OCI-LY1 (cell line): ENCODE results near the gene NDRG4.

Experiments used
- H2AFZ ChIP-seq: fragments of 200-600 bp; sonication (generic), shearing (Covaris generic); 2 replicates; pipeline ENCODE4 v1.6.0; 2014; ENCODE audit warnings: antibody characterized with exemption, mild to moderate bottlenecking, low read length
- H3F3A ChIP-seq: fragments of 200-600 bp; sonication (generic), shearing (Covaris generic); 2 replicates; pipeline ENCODE4 v1.6.0; 2014; ENCODE audit warnings: mild to moderate bottlenecking, antibody characterized with exemption, low read length, moderate library complexity; ENCODE audit not compliant: insufficient read depth
- H3K27ac ChIP-seq: fragments of 200-600 bp; sonication (generic); 2 replicates; pipeline ENCODE4 v1.5.1; 2014; ENCODE audit warnings: low read length, mixed run types, mild to moderate bottlenecking, low read depth; ENCODE audit not compliant: poor library complexity, severe bottlenecking
- H3K27me3 ChIP-seq: fragments of 200-600 bp; sonication (generic); 2 replicates; pipeline ENCODE4 v1.6.0; 2014; ENCODE audit warnings: antibody characterized with exemption, mild to moderate bottlenecking, low read length, moderate library complexity; ENCODE audit not compliant: insufficient read depth
- H3K36me3 ChIP-seq: fragments of 200-600 bp; sonication (generic); 2 replicates; pipeline ENCODE4 v1.6.1; 2014; ENCODE audit warnings: mild to moderate bottlenecking, antibody characterized with exemption, low read length, moderate library complexity, mixed read lengths; ENCODE audit not compliant: insufficient read depth
- H3K4me1 ChIP-seq: fragments of 200-600 bp; sonication (generic); 2 replicates; pipeline ENCODE4 v1.5.1; 2014; ENCODE audit warnings: mild to moderate bottlenecking, low read length, moderate library complexity; ENCODE audit not compliant: insufficient read depth, severe bottlenecking
- H3K4me2 ChIP-seq: fragments of 200-600 bp; sonication (generic), shearing (Covaris generic); 2 replicates; pipeline ENCODE4 v1.6.1; 2014; ENCODE audit warnings: low read length
- H3K4me3 ChIP-seq: fragments of 200-600 bp; sonication (generic); 2 replicates; pipeline ENCODE4 v1.5.1; 2014; ENCODE audit warnings: low read length, low read depth, mild to moderate bottlenecking, mixed read lengths; ENCODE audit not compliant: poor library complexity, severe bottlenecking
- H3K79me2 ChIP-seq: fragments of 200-600 bp; shearing (Covaris generic); 2 replicates; pipeline ENCODE4 v1.6.1; 2016; ENCODE audit warnings: mixed run types, low read length, mixed read lengths; ENCODE audit not compliant: insufficient read depth
- H3K9ac ChIP-seq: fragments of 200-600 bp; sonication (generic), shearing (Covaris generic); 2 replicates; pipeline ENCODE4 v1.6.1; 2014; ENCODE audit warnings: mild to moderate bottlenecking, low read length, mixed read lengths
- H3K9me2 ChIP-seq: fragments of 200-600 bp; sonication (generic), shearing (Covaris generic); 2 replicates; pipeline ENCODE4 v1.6.1; 2014; ENCODE audit warnings: low read depth, mild to moderate bottlenecking, low read length, mixed read lengths
- H3K9me3 ChIP-seq: fragments of 200-600 bp; shearing (Covaris generic); 2 replicates; pipeline ENCODE4 v1.6.1; 2014; ENCODE audit warnings: low read length, mixed read lengths
- H4K20me1 ChIP-seq: fragments of 200-600 bp; sonication (generic), shearing (Covaris generic); 2 replicates; pipeline ENCODE4 v1.6.0; 2016; ENCODE audit warnings: mild to moderate bottlenecking, low read length; ENCODE audit not compliant: insufficient read depth
- CTCF ChIP-seq: fragments of 200-600 bp; sonication (generic), shearing (Covaris generic); IDR thresholded peaks from 2 replicates; pipeline ENCODE4 v1.5.1; 2017; ENCODE audit warnings: mild to moderate bottlenecking, antibody characterized with exemption, low read length, moderate library complexity, mixed read lengths
- EZH2 ChIP-seq: fragments of 200-600 bp; sonication (generic), shearing (Covaris generic); IDR thresholded peaks from 2 replicates; pipeline ENCODE4 v1.8.0; 2017; ENCODE audit warnings: borderline replicate concordance, mixed run types, mild to moderate bottlenecking, antibody characterized with exemption, low read length, moderate library complexity, mixed read lengths

Gene NDRG4

DNA sequence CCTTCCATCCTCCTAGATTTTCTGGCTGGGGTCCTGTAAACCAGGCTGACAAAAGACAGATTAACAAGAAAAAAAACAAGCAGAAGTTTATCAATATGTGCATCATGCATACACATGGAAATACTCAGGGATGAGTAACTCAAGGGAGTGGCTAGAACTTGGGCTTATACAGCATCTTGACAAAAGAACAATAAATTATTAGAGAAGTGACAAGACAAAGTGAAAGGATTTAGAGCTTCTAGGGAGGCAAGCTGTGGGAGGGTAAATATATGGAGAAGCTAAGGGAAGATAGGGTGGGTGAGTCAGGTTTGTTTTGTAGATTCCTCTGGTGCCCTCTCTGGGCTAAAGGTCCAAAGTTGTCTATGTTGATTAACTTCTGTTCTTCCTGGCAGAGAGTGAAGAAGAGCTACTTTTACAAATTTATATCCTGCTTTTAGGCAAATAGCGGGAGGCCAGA lies 48.0 kb upstream of the NDRG4 start:
- Histone ChIP-seq H3F3A (no peaks in the 10 kb centered on the region), H3K4me2 (no peak overlapping the region), H3K79me2 (no peaks in the 10 kb centered on the region), H2AFZ (no peak overlapping the region), H4K20me1 (no peaks in the 10 kb centered on the region), H3K9me2 (no peaks in the 10 kb centered on the region), H3K9ac (no peak overlapping the region), H3K4me1 (no peaks in the 10 kb centered on the region), H3K27ac (no peak overlapping the region), H3K36me3 (no peaks in the 10 kb centered on the region), H3K27me3 (peaks cover 4% of the 10 kb centered on the region; the same call in 1 of the 2 replicates), H3K4me3 (no peak overlapping the region), H3K9me3 (no peaks in the 10 kb centered on the region)
- TF ChIP-seq EZH2 = no peak
- no peak for TF ChIP-seq CTCF

DNA sequence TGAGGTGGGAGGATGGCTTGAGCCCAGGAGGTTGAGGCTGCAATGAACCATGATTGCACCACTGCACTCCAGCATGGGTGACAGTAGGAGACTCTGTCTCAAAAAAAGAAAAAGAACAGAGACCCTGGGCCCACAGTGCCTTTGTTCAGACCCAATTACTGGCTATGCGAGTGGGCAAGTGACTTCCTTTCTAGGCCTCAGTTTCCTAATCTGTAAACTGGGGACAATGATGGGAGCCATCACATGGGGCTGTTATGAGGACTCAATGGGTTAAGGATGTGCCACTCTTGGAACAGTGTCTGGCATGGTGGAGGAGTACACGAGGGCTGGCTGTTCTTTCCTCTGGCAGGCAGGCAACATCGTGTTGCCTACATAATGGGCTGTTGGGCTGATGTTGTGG lies 47.3 kb upstream of the NDRG4 start:
- no peaks in the 10 kb centered on the region for H3K9me2 ChIP-seq
- H3K27me3 ChIP-seq = peaks cover 4% of the 10 kb centered on the region; the same call in 1 of the 2 replicates
- no peaks in the 10 kb centered on the region for H3K9me3 ChIP-seq
- H3K4me2 ChIP-seq = no peak overlapping the region
- TF ChIP-seq CTCF (no peak), EZH2 (no peak)
- no peaks in the 10 kb centered on the region for H4K20me1 ChIP-seq
- no peaks in the 10 kb centered on the region for H3K36me3 ChIP-seq
- H2AFZ ChIP-seq = no peak overlapping the region
- H3K9ac ChIP-seq = no peak overlapping the region
- no peak overlapping the region for H3K4me3 ChIP-seq
- no peaks in the 10 kb centered on the region for H3F3A ChIP-seq
- no peak overlapping the region for H3K27ac ChIP-seq
- H3K4me1 ChIP-seq = no peaks in the 10 kb centered on the region
- no peaks in the 10 kb centered on the region for H3K79me2 ChIP-seq

DNA sequence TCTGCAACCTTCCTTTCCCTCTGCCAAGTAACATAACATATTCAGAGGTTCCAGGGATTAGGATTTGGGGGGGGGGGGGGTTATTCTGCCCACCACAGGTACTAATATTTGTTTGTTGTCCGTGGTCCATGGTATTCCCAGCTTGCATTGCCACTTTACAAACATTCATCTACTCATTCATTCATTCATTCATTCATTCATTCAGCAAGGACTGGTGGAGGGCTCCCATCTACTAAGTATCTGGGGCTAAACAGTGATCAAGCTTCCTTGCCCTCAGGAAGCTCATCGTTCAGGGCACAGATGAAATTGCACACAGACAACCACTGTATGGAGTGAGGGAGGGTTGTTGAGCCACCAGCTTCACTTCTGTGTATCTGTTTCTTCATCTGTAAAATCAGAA lies 45.8 kb upstream of the NDRG4 start:
- TF ChIP-seq CTCF (no peak), EZH2 (no peak)
- Histone ChIP-seq H3K9me2 (no peaks in the 10 kb centered on the region), H3F3A (no peaks in the 10 kb centered on the region), H2AFZ (no peak overlapping the region), H3K79me2 (no peaks in the 10 kb centered on the region), H3K27me3 (peaks cover 4% of the 10 kb centered on the region; the same call in 1 of the 2 replicates), H3K4me3 (no peak overlapping the region), H3K36me3 (no peaks in the 10 kb centered on the region), H3K9ac (no peak overlapping the region), H3K9me3 (no peaks in the 10 kb centered on the region), H3K27ac (no peak overlapping the region), H4K20me1 (no peaks in the 10 kb centered on the region), H3K4me2 (no peak overlapping the region), H3K4me1 (no peaks in the 10 kb centered on the region)
